Epithelial cell of esophagus (primary cell): ENCODE data around the gene SLC7A5.
"Not testable (repeated sequence)": the region's sequence is repeated elsewhere in the genome, so short reads cannot be mapped to it uniquely, and the experiment has no call there.

Experiments
- DNase-seq: peaks from one replicate; pipeline ENCODE4 v3.0.0; 2010; ENCODE audit warnings: low read depth
- H3K4me3 ChIP-seq: 2 replicates; pipeline ENCODE4 v1.5.1; 2011; ENCODE audit warnings: mild to moderate bottlenecking, low read length, control low read depth
- CTCF ChIP-seq: IDR thresholded peaks from 2 replicates; pipeline ENCODE4 v1.5.1; 2011; ENCODE audit warnings: low read depth, mild to moderate bottlenecking, low read length, control low read depth, inconsistent platforms; ENCODE audit not compliant: insufficient read depth; ENCODE audit errors: missing control alignments

SLC7A5 gene

DNA sequence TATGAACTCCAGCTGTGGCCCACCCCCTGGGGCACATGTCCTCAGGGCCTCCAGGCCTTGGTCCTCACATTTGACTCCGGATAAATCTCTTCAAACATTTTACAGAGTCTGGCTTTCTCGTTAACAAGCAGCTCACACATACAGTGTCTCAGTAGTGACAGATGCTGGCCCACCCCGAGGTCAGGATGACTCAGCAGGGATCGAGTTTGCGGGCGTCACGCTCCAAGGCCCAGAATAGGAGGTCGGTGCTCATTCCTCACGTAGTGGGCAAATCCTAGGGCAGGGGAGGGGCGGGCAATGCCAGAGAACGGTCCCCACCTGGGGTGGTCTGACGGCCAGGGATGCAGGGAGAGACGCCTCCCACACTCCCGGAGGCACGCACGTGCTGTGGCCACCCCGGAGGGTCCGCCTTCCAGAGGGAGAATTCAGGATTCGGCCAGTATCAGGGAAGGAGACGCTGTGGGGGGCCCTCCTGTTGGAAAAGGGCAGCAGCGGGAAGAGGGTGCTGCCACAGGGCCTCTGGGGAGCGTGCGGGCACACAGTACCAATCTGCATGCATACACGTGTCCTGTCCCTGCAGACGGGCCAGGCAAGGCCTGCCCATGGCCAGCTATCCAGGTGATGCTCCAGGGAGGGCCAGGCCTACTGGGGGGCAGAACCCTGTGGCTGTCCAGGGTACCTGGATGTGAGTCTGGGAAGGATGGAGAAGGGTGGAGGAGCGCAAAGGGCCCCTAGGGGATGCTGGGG is 8.6 kb downstream of the SLC7A5 start:
- H3K4me3 ChIP-seq = no peak overlapping the region
- no peak for TF ChIP-seq CTCF
- DNase-seq = no peak

DNA sequence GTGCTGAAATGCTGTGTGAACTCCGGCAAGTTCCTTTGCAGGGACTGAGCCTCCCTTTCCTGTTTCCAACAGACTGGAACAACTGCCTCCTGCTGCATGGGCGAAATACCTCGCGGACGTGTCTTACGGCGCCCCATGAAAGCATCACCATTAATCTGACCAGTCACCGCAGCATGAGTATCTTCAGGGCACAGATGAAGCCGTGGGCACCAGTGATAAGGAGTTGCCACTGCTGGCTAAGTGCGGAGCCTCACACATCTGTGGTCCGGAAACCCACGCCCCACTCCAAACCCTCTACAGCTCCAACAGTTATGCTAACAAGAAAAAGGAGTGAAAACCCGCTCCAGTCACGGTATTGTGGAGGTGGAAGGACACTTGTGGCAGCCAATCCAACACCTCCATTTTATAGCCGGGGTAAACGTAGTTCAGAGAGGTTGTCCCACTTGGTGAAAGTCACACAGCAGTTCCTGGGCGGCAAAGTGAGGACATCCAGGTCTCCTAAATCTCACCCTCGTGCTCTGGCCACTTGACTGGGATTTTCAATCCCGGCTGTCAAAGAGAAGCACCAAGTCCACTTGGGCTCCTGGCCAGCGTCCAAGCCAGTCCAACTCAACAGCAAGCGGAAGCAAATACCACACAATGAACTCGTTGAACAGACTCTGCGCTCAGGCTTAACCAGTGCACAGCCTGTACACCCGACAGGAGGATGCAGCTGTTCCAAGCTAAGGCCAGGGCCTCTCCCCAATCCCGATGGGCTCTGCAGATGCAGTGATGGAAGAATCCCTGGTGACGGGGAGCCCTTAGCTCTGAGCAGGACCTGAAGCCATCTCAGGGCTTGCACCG is 10.9 kb downstream of the SLC7A5 start:
- H3K4me3 ChIP-seq, DNase-seq: not testable (repeated sequence)

DNA sequence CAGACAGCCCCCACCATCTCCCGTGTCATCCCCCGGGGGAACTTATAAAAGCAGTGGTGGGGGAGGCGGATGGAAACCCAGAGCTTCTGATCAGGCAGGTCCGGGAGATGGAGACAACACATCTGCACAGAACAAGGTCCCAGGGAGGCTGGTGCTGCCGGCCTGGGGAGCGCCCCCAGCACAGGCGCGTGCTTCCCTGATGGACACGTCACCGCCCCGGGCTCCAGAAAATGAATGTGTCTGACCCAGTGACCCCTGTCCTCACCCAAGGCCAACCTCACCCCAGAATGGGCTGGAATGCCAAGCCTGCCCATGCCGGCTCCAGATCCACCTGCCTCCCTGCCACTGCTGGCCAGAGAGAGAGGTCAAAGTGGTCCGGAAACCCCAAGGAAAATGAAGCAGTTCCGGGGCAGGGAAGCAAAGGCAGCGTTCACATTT is 12.5 kb downstream of the SLC7A5 start:
- TF ChIP-seq CTCF = no peak
- H3K4me3 ChIP-seq = no peak overlapping the region
- DNase-seq = no peak

DNA sequence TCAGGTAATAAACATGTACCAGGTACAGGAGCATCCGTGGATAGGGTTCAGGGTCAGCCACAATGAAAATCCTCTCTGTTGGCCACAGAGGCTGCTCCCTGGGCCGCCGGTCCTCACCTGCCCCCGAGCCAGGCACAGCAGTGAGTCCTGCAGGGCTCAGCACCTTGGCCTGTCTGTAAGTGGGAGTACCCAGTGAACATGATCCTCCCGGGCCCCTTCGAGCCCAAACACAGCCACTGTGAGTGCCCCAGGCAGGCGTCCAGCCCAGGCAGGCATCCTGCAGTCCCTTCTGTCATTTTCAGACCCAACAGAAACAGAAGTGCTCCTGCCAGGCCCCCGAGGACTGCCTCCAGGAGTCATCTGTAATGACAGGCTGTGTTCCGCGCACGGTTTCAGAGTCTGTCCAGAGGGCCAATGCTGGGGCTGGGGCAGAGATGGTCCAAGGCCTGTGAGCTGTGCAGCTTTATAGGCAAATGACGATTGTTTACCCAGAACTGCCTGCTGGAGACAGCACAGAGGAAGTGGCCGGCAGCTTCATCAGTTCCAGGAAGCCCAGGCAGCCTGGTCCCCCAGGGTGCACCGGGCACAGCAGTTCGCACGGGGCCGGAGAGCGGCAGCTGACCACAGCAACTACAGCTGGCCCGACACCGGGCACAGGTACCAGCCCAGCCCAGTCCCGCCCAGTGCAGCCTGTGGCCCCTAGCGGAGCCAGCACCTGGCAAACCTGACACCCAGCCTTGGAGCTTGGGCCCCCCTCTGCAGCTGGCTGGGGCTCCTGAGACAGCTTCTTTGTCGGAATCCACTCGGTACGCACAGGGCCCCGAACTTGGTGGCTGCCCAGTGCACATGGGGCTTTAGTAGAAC is 13.2 kb downstream of the SLC7A5 start:
- TF ChIP-seq CTCF = no peak
- H3K4me3 ChIP-seq = no peak overlapping the region
- DNase-seq = no peak

DNA sequence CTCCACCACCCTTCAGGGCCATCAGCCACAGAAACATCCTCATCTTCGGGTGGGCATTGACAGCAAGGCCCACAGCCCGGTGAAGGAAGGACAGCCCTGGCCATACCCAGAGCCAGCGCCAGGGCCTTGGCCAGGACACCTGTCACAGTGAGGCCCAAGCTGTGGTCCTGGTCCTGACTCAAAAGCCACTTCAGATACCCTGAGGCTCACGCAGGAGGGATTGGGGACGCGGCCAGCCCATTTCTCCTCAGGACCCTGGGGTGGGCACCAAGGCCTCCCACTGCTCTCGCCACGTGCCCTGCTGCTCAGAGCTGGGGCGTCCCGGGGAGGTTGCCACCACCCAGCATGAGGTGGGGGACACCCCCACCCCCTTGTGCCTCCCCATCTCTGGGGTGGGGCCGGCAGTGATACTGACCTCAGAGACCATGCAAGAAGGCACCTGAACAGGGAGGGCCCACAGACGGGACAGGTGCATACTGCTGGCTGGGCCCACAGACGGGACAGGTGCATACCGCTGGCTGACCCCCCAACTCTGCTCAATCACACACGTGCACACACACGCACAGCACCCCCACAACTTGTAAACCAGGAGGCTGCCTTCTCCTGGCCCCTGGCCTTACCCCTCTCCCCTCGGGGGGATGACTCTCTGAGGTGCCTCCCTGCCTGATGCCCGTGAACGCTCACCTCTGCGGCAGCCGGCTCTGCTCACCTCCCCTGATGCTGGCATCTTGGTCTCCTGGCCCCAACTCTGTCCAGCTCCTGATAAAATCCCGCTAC is 14.2 kb downstream of the SLC7A5 start:
- TF ChIP-seq CTCF = no peak
- DNase-seq = no peak

DNA sequence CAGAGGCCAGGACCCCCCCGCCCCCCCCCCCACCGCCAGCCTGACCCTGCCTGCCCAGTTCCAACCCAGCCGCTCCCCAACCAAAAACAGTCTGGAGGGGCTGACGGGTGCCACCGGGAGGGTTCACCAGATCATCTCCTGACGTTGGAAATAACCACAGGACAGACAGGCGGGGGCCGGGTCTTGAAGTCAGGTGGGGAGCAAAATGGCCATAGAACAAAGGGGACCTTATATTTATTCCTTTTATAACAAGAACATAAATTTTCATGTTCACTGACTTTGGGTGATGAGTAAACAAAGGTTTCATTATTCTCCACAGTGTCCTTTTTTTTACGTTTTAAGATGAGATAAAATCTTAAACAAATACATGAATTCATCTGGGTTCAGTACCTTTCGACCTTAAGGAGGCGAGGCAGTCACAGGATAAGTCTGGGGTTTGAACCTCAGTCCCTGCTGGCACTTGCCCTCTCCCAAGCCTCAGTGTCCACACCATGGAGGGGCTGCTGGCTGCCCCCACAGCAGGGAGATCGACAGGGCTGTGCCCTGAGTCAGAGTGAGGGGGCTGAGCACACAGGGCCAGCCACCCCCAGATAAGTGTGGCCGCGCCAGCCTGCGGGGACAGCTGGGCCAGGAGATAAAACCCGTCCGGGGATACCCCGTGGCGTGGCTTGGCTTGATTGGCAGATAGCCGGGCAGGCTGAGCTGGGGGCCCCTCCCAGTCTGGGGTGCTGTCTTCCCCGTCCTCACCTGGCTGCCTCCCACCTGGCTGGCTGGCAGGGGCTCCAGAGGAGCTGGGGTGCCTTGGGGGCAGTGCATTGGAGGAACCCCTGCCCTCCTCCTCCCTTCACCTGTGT is 15.0 kb downstream of the SLC7A5 start:
- H3K4me3 ChIP-seq = no peak overlapping the region
- DNase-seq = peak; percentile 48
- no peak for TF ChIP-seq CTCF

More for the DNA sequence above, 14.2 kb downstream of the SLC7A5 start:
- no peak overlapping the region for H3K4me3 ChIP-seq
